Keratinocyte (primary cell): Measurements from ENCODE around the gene LENG9. TPM values are rescaled to one million over a fixed set of nuclear protein-coding genes. Genes with fewer than 3 reads are reported as not detected.

Source experiments
- DNase-seq: peaks from one replicate; pipeline ENCODE4 v3.0.0-alpha.2; 2011; ENCODE audit warnings: low read depth, missing footprints, low spot score
- FAIRE-seq: peaks from 2 replicates; lab custom pipeline; 2011; peaks lifted over from hg19 to GRCh38; lab: Jason Lieb, UNC
- H2AFZ ChIP-seq: 2 replicates; pipeline ENCODE4 v1.6.0; 2012; ENCODE audit warnings: low read length, control low read depth, inconsistent platforms; ENCODE audit not compliant: control insufficient read depth
- H3K27ac ChIP-seq: 2 replicates; pipeline ENCODE4 v1.5.1; 2011; ENCODE audit warnings: low read length; ENCODE audit not compliant: control insufficient read depth, insufficient read depth
- H3K27me3 ChIP-seq: 3 replicates; pipeline ENCODE4 v1.6.0; 2011; ENCODE audit warnings: low read length; ENCODE audit not compliant: control insufficient read depth, insufficient read depth; ENCODE audit errors: extremely low read depth
- H3K36me3 ChIP-seq, 2 experiments: 2 replicates in 1 of 2; 3 replicates in 1 of 2; pipeline ENCODE4 v1.5.1; 2011; ENCODE audit warnings: low read length in 2 of 2, mild to moderate bottlenecking in 1 of 2; ENCODE audit not compliant: control insufficient read depth in 2 of 2, insufficient read depth in 2 of 2; ENCODE audit errors: extremely low read depth in 1 of 2
- H3K4me1 ChIP-seq: 3 replicates; pipeline ENCODE4 v1.5.1; 2011; ENCODE audit warnings: low read length; ENCODE audit not compliant: control insufficient read depth, insufficient read depth; ENCODE audit errors: extremely low read depth
- H3K4me2 ChIP-seq: 3 replicates; pipeline ENCODE4 v1.6.0; 2011; ENCODE audit warnings: low read depth, low read length; ENCODE audit not compliant: control insufficient read depth, insufficient read depth; ENCODE audit errors: extremely low read depth
- H3K4me3 ChIP-seq, 3 experiments: fragments of 200-600 bp in 1 of 3; sonication (generic) in 1 of 3; 2 replicates in 2 of 3; 3 replicates in 1 of 3; pipeline ENCODE4 v1.5.1; 2011 to 2016; ENCODE audit warnings: low read length in 3 of 3, mild to moderate bottlenecking in 3 of 3, control low read depth in 2 of 3, inconsistent platforms in 1 of 3, low read depth in 1 of 3, mixed read lengths in 1 of 3, mixed run types in 1 of 3, moderate library complexity in 1 of 3; ENCODE audit not compliant: control insufficient read depth in 2 of 3, insufficient read depth in 2 of 3; ENCODE audit errors: extremely low read depth in 1 of 3
- H3K79me2 ChIP-seq: 2 replicates; pipeline ENCODE4 v1.6.0; 2012; ENCODE audit warnings: low read length; ENCODE audit not compliant: control insufficient read depth, insufficient read depth
- H3K9ac ChIP-seq: 3 replicates; pipeline ENCODE4 v1.6.0; 2011; ENCODE audit warnings: low read length; ENCODE audit not compliant: control insufficient read depth, insufficient read depth; ENCODE audit errors: extremely low read depth
- H3K9me1 ChIP-seq: 3 replicates; pipeline ENCODE4 v1.6.0; 2011; ENCODE audit warnings: low read length; ENCODE audit not compliant: control insufficient read depth, insufficient read depth; ENCODE audit errors: extremely low read depth
- H3K9me3 ChIP-seq: 2 replicates; pipeline ENCODE4 v1.5.1; 2012; ENCODE audit warnings: low read depth, low read length; ENCODE audit not compliant: control insufficient read depth
- H4K20me1 ChIP-seq: 3 replicates; pipeline ENCODE4 v1.6.0; 2011; ENCODE audit warnings: low read length; ENCODE audit not compliant: control insufficient read depth, insufficient read depth; ENCODE audit errors: extremely low read depth
- EZH2 ChIP-seq: IDR thresholded peaks from one replicate; pipeline ENCODE4 v1.6.1; 2012; ENCODE audit warnings: inconsistent platforms, mild to moderate bottlenecking, low read length, moderate library complexity
- dilution Hi-C: fragments of 300-500 bp; cut with MboI; formaldehyde crosslinking; loops from one replicate; pipeline ENCODE4 v1.7.0; 2020; ENCODE audit warnings: low sequenced_read_pairs; ENCODE audit not compliant: extremely low pct_ligation_motif_present
- polyA plus RNA-seq, 5 experiments: library from polyadenylated mRNA; depleted of rRNA in 3 of 5; stranded (reverse) in 3 of 5; stranded (forward) in 1 of 5; unstranded in 1 of 5; fragments of >200 nt; gene quantifications; 1 replicate in 1 of 5; 2 replicates in 3 of 5; 3 replicates in 1 of 5; pipeline versions ENCODE4 v1.2.1 to v1.2.3, GENCODE V29; 2011 to 2012; ENCODE audit warnings: missing spikeins in 2 of 5, low read depth in 1 of 5, low replicate concordance in 1 of 5
- TF ChIP-seq, protein P1 (sequence below), 3 experiments: IDR thresholded peaks in 1 of 3; conservative IDR thresholded peaks in 1 of 3; optimal IDR thresholded peaks in 1 of 3; 2 replicates in 2 of 3; 3 replicates in 1 of 3; pipeline versions ENCODE3 to v1.5.1; 2011; ENCODE audit warnings: low read length in 3 of 3, mild to moderate bottlenecking in 3 of 3, moderate library complexity in 2 of 3, control low read depth in 1 of 3, inconsistent platforms in 1 of 3; ENCODE audit not compliant: insufficient read depth in 2 of 3; ENCODE audit errors: extremely low read depth in 1 of 3

The LENG9 gene
- polyA plus RNA-seq, 1 donor (not counting 4 experiments of a cell fraction or from before 2014, with no cell fraction given) = 1.3 TPM

DNA sequence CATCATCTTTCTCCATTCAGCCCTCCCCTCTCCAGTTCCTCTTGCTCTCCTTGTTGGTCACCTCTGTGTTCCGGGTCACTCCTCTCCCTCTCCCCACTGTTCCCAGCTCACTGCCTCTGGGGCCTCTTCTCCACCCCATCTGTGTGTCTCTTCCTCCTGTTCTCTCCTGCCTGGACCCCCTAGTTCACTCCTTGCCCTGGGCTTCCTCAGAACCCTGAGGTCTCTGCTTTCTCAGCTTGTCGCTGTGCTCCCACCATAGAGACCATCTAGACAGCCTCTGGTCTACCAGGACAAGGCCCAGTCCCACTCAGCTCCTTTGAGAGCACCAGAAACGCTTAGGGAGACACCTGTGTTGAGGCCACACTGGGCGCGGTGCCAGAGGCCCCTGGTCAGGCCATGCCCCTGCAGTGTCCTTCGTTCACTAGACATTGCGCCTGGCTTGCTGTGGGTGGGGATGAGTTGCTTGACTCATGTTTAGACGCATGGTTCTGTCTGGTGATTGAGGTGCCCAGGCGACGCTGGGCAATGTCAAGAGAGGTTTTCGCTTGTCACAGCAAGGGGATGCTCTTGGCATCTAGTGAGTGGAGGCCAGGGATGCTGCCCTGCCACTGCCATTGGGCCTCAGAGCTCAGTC is 4.8 kb downstream of the LENG9 start:
- H3K36me3 ChIP-seq = peaks cover 46 to 64% of the 10 kb centered on the region in 2 experiments
- TF ChIP-seq, protein P1, sequence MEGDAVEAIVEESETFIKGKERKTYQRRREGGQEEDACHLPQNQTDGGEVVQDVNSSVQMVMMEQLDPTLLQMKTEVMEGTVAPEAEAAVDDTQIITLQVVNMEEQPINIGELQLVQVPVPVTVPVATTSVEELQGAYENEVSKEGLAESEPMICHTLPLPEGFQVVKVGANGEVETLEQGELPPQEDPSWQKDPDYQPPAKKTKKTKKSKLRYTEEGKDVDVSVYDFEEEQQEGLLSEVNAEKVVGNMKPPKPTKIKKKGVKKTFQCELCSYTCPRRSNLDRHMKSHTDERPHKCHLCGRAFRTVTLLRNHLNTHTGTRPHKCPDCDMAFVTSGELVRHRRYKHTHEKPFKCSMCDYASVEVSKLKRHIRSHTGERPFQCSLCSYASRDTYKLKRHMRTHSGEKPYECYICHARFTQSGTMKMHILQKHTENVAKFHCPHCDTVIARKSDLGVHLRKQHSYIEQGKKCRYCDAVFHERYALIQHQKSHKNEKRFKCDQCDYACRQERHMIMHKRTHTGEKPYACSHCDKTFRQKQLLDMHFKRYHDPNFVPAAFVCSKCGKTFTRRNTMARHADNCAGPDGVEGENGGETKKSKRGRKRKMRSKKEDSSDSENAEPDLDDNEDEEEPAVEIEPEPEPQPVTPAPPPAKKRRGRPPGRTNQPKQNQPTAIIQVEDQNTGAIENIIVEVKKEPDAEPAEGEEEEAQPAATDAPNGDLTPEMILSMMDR (optimal IDR thresholded peaks at IDR 0.05 in 1 of 3, IDR thresholded peaks at IDR 0.05 in 1 of 3, conservative IDR thresholded peaks at IDR 0.05 in 1 of 3; ENCODE audit: extremely low read depth in 1 of 3, insufficient read depth in 2 of 3, low read length in 3 of 3) = no peak
- no peak for TF ChIP-seq EZH2
- H4K20me1 ChIP-seq = peaks cover 14% of the 10 kb centered on the region
- H3K27ac ChIP-seq = no peak overlapping the region
- no peak overlapping the region for H3K9ac ChIP-seq
- no peak overlapping the region for H3K4me2 ChIP-seq
- peaks cover 77% of the 10 kb centered on the region for H3K79me2 ChIP-seq
- H3K27me3 ChIP-seq = no peaks in the 10 kb centered on the region
- H3K9me3 ChIP-seq = no peaks in the 10 kb centered on the region
- H3K9me1 ChIP-seq = no peaks in the 10 kb centered on the region
- FAIRE-seq (no peak), DNase-seq (no peak)
- dilution Hi-C loops = no loop called here
- H3K4me1 ChIP-seq = peaks cover 7% of the 10 kb centered on the region
- H3K4me3 ChIP-seq = no peak overlapping the region
- H2AFZ ChIP-seq = no peak overlapping the region

DNA sequence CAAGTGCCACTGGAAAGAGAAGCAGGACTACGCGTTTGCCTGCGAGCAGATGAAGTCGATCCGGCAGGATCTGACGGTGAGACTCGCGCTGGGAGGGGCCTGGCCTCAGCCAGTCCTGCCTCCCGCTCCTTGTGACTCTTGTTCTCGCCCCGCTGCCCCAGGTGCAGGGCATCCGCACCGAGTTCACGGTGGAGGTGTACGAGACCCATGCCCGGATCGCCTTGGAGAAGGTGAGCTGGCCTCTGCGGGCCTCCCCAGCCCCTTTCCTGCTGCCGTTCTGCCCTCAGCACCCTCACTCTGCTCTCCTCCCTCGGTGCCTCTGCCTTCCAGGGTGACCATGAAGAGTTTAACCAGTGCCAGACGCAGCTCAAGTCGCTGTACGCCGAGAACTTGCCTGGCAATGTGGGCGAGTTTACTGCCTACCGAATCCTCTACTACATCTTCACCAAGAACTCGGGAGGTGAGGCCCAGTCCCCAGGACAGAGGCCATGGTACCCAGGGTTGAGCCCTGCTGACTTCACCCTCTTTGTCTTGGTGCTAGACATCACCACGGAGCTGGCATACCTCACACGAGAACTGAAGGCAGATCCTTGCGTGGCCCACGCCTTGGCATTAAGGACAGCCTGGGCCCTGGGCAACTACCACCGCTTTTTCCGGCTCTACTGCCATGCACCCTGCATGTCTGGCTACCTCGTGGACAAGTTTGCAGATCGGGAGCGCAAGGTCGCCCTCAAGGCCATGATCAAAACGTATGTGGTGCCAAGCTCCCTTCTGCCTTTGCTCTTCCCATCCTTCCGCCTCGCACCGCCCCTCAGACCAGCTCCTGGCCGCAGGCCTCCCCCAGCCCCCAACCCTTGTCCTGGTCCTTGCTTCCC is 5.6 kb downstream of the LENG9 start:
- no peak overlapping the region for H3K9ac ChIP-seq
- H3K27ac ChIP-seq = no peak overlapping the region
- H3K4me2 ChIP-seq = no peak overlapping the region
- H4K20me1 ChIP-seq = peaks cover 17% of the 10 kb centered on the region
- FAIRE-seq (no peak), DNase-seq (no peak)
- peaks cover 53 to 71% of the 10 kb centered on the region in 2 experiments for H3K36me3 ChIP-seq
- TF ChIP-seq, protein P1 (optimal IDR thresholded peaks at IDR 0.05 in 1 of 3, IDR thresholded peaks at IDR 0.05 in 1 of 3, conservative IDR thresholded peaks at IDR 0.05 in 1 of 3; ENCODE audit: extremely low read depth in 1 of 3, insufficient read depth in 2 of 3, low read length in 3 of 3) = no peak
- TF ChIP-seq EZH2 = no peak
- dilution Hi-C loops = no loop called here
- no peaks in the 10 kb centered on the region for H3K27me3 ChIP-seq
- peaks cover 84% of the 10 kb centered on the region for H3K79me2 ChIP-seq
- H3K4me3 ChIP-seq = no peak overlapping the region
- H3K4me1 ChIP-seq = peaks cover 6% of the 10 kb centered on the region
- H3K9me3 ChIP-seq = no peaks in the 10 kb centered on the region
- no peaks in the 10 kb centered on the region for H3K9me1 ChIP-seq
- no peak overlapping the region for H2AFZ ChIP-seq
